HG02981 (cell line): ENCODE data around the gene MRPL51.

Experiments
- ATAC-seq: cut with Tn5 transposase; IDR thresholded peaks from one replicate; pipeline ENCODE4 v1.9.1; 2021; ENCODE audit warnings: mild to moderate bottlenecking, moderate library complexity; ENCODE audit not compliant: unreplicated experiment

MRPL51 gene

GRCh38 chr12:6462234-6462995 is 30.6 kb downstream of the MRPL51 start:
- ATAC-seq, result no peak

GRCh38 chr12:6461401-6462233 is 31.4 kb downstream of the MRPL51 start:
- ATAC-seq, result peak; percentile 78

- no peak for ATAC-seq
Measured at GRCh38 chr12:6460751-6461371, 32.2 kb downstream of the MRPL51 start.

GRCh38 chr12:6459004-6459337 is 34.1 kb downstream of the MRPL51 start:
- no peak for ATAC-seq

GRCh38 chr12:6458281-6459003 is 34.6 kb downstream of the MRPL51 start:
- ATAC-seq, result no peak

- ATAC-seq, result no peak
Measured at GRCh38 chr12:6457220-6457945, 35.7 kb downstream of the MRPL51 start.

- ATAC-seq, result no peak
Measured at GRCh38 chr12:6452944-6453630, 40.0 kb downstream of the MRPL51 start.

- ATAC-seq, result no peak
Measured at GRCh38 chr12:6452245-6452943, 40.7 kb downstream of the MRPL51 start.

- ATAC-seq, result peak; percentile 77
Measured at GRCh38 chr12:6451348-6452244, 41.5 kb downstream of the MRPL51 start, which contains the start of gene TAPBPL. Gene TAPBPL (plus strand): TSS chr12:6452042. CDS start chr12:6452249, 207 bp downstream.

- no peak for ATAC-seq
Measured at GRCh38 chr12:6450869-6451347, 42.2 kb downstream of the MRPL51 start.

- no peak for ATAC-seq
Measured at GRCh38 chr12:6450091-6450868, 42.8 kb downstream of the MRPL51 start.

- no peak for ATAC-seq
Measured at GRCh38 chr12:6444704-6445688, 48.1 kb downstream of the MRPL51 start, which contains the start of gene CD27. Gene CD27 (plus strand): TSS chr12:6444955. CDS start chr12:6445096, 141 bp downstream.

GRCh38 chr12:6444031-6444430 is 49.0 kb downstream of the MRPL51 start:
- ATAC-seq, result no peak

- no peak for ATAC-seq
Measured at GRCh38 chr12:6443361-6443983, 49.6 kb downstream of the MRPL51 start.

- no peak for ATAC-seq
Measured at GRCh38 chr12:6442836-6443235, 50.2 kb downstream of the MRPL51 start.
